GM21447 (cell line): ENCODE results near the gene SKAP2.

Experiments
- ATAC-seq: cut with Tn5 transposase; IDR thresholded peaks from one replicate; pipeline ENCODE4 v1.9.1; 2021; ENCODE audit not compliant: unreplicated experiment

SKAP2 gene, protein sequence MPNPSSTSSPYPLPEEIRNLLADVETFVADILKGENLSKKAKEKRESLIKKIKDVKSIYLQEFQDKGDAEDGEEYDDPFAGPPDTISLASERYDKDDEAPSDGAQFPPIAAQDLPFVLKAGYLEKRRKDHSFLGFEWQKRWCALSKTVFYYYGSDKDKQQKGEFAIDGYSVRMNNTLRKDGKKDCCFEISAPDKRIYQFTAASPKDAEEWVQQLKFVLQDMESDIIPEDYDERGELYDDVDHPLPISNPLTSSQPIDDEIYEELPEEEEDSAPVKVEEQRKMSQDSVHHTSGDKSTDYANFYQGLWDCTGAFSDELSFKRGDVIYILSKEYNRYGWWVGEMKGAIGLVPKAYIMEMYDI

DNA sequence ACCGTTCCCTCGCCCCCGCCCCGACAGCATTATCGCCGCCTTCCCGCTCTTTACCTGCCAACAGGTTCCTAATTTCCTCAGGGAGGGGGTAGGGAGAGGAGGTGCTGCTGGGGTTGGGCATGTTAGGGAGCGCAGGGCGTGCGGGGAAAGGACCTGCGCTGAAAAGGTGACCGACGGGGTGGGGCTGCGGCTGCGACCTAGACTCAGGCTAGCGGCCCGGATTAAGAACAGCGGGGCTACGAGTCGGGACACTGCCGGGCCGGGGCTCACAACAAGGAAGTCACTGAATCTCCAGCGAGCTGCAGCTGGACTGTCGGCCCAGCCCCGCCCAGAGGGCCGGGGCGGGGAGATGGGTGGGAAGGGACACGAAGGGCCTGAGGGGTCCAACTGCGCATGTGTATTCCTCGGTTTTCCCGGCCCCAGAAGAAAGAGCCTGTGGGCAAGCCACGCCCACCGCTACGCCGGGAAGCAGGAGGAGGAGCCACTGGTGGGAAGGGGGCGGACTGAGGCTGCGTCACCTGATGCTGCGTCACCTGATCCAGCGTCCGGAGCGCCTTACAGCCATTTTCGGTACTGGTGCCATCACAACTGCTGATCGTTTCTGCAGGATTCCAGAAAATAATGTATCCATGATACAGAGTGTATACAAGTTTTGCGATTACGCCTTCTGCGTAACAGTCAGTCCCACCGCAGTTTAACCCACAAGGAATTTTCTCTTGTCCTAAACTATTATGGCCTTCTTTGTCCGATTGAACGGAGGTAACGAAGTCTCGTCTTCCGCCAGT is at the start of gene SKAP2:
SKAP2 (minus strand) TSS at position 282 of the 785 bp plus-strand sequence; CDS start at position 121, 161 bp downstream.
- ATAC-seq: peak; percentile 93

DNA sequence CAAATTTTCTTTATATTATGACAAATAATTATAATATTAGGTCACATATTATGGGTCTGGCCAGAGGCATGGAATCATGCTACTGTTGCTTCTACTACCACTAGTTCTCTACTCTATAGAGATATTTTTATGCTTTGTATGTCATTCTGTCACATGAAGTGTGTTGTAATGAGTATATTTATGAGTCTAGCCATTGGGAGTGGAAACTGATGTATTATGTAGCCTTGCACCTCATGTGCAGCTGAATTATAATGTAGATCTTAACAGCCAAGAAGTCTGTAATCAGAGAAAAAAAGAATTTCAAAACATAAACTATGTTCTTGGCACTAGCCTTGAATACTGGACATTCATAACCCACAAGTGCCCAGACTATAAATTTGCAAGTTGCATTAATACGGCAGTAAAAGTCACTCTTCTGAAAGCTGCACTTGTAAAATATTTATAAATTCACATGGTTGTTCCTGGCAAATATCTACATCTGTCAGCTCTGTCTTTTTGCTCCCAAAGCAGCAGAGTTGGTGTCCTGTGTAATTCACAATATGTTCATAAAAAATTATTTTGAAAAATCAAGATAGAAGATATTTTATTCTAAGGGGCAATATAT is 48.6 kb upstream of the SKAP2 start:
- no peak for ATAC-seq

DNA sequence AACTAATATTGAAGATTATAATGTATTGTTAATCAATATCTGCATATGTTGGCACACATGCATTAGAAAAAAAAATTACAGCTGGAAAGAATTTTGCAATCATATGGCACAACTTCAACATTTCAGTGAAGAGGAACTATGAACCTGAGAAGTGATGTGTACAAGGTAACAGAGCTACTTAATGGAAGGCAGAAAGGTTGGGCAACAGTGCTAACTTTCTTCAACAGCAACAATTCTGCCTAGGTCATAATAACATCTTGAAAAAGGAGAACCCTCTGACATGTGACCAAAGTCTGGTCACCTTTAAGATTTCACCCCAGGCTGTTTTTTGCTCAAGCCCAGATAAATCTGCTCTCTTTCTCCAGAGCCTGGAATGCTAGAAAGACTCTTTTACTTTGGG is 47.9 kb upstream of the SKAP2 start:
- no peak for ATAC-seq

DNA sequence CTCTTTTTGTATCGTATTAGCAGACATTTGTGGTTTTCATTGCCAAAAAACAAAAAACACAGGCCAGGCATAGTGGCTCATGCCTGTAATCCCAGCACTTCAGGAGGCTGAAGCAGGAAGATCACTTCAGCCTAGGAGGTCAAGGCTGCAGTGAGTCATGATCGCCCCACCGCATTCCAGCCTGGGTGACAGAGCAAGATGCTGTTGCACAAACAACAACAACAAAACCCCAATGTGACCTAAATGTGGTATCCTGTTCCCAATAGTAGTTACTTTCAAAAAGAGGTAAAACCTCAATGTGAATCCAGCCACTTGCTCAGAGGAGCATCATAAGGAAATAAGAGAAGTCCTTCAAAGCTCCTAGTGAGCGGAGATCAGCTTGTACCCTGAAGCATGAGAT is 45.8 kb upstream of the SKAP2 start:
- ATAC-seq: no peak

DNA sequence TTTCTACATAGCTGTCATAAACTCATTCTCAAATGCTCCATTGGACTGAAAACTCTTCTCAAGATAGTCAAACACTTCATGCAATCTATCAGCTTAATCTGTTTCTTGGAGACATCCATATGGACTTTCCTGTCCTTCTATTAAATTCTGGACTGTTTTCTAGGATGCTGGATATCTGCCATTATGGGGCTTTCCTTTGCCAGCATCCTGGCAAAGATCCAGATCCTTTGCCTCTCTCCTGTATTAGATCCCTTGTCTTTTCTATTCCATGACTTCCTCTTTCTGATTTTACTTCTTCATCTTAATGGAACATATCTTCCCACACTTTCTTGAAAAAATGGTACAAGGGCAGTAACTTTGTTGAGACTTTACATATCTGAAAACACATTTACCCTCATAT is 35.9 kb upstream of the SKAP2 start:
- no peak for ATAC-seq

DNA sequence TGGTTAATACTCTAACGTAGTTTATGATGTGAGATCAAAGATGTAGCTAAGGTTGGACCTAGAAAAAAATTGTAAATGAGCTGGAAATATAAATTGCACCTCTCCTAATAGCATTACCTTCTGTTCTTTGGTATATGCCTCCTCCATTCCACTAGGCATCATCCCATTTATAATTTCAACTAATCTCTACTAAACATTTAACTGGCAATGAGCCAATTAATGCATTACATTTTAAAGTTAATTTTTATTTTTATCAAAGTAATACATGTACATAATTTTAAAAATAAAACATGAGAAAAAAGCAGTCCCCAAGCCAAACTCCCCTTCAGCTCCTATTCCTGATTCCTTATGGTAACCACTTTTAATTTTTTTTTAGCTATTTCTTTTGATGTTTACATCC is 35.1 kb upstream of the SKAP2 start:
- no peak for ATAC-seq

DNA sequence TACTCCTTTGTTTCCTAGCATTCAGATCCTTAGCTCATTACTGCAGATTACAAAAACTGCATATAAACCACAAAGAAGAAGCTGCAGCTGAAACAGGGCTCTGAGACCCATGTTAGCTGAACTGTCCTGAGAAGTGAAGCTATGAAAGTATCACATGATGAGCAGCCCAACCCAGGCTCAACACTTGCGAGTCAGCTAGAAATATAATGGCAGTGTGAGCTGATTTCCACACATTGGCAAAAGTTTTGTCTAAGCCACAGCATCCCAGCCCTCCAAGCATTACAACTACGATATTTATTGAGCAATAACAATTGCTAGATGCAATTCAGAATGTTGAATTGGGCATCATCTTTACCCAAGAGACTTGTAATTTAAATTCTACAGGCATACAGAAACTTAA is 34.5 kb upstream of the SKAP2 start:
- no peak for ATAC-seq

DNA sequence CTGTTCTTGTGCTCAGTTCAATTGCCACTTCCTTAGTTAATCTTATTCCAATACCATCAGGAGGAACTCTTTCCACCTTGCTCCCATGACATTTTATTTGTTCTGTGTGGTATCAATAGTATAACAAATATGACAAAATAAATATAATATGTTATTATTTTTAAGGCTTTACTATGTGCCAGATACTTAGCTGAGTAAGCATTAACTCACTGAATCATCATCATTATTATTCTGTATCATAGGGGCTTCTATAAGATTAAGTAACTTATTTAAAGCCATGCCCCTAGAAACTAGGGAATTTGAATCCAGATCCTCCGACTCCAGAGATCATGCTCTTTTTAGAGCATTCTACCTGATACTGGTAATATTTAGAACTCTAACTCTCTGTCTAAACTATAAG is 33.5 kb upstream of the SKAP2 start:
- ATAC-seq: no peak

DNA sequence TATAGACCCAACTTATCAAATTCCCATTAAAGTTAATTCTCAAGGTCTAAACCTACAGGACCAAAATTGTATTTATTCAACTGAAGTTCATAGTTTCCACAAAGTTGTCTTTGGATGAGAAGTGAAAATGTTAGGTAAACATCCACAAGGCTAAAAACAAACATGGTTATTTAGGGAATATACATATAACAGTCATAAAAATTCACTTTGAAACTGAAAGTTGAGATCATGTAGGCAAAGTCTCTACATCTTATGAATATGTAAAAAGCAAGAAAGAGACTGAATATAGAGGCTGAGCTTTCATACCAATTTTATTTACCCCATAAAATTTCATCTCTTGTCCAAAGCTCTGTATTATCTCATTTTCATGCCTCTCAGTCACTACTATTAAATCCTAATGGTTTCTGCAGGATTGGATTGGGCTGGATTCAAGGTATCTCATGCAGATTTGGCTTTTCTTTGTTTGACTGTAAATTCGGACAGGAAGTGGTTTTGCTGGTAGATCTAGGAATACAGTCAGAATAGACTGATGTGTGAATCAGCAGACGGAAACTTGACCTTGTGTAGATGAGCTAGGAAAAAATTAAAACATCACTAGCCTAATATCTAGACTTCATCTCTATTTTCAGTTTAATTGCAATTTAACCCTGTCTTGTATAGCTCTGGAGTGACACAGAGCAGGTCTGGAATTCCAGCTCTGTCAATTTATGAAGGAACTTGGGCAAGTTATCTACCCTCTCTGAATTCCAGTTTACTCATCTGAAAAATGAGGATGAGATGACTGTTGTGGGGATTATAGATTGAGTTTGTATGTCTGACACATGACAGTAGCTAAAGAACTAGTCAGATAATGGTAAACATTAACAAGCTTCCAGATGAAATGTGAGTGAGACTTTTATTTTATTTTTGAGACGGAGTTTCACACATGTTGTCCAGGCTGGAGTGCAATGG is 27.3 kb upstream of the SKAP2 start:
- peak; percentile 53 for ATAC-seq

DNA sequence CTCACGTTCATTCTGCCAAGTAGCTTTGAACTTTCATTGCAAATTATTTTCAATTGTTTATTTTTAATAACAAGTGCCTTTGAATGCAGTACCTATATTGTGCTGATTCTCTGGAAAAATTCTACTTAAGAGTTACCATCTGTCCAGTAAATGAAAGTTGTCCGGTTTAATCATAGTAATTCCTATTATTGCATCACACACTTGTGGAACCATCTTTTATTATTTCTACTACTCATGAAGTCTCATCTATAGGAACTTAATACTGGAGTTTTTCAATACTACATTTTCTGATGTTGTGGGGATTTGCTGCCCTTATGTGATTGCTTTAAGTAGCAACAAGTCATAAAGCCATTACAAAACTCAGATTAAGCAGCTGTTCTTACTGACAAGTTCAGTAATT is 16.5 kb upstream of the SKAP2 start:
- ATAC-seq: no peak

DNA sequence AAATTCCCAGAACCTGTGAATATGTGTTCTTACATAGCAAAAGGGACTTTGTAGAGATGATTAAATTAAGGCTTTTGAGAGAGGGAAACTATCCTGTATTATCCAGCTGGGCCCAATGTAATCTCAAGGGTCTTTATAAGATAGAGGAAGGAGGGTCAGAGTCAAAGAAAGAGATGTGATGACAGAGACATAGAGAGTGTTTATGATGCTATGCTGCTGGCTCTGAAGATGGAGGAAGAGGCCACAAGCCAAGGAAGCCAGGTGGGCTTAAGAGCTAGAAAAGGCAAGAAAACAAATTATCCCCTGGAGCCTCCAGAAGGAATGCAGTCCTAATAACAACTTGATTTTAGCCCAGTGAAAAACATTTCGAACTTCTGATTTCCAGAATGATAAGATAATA is 15.3 kb upstream of the SKAP2 start:
- no peak for ATAC-seq

DNA sequence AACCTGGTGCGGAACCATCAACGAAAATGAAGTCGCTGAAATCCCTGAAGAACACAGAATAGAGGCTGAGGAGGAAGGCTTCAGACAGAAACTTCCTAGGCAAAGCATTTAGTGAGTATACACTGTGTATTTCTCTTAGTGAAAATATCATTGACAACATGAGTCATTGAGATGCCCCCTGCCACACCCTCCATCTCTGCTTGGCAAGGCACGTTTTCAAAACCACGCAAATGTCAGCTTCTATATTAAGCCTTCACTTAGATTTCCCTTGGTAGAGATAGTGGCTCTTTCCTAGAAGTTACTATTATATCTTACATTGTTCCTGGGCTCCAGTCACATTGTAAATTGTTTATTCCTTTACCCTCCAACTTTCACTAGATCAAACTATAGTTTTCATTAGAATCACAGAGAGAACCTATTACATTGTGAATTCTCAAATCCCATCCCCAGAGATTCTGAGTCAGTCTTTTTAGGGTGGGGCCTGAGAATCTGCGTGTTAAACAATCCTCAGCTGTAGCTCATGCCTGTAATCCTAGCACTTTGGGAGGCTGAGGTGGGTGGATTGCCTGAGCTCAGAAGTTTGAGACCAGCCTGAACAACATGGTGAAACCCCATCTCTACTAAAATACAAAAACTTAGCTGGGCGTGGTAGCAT is 4.6 kb upstream of the SKAP2 start:
- no peak for ATAC-seq

DNA sequence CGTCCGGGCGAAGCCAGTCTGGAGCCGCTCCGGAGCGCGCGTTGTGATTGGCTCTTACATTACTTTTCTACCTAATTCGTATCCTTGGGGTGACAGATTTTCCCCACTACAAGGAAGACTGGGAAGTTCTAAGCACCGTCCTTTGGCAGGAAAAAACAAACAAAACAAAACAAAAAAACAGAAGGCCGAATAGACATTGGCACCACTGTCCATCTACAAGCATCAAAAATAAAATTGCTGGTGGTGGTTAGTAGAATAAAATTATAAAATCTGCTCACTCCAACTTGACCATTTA is 651 bp upstream of the SKAP2 start:
- peak; percentile 36 for ATAC-seq

DNA sequence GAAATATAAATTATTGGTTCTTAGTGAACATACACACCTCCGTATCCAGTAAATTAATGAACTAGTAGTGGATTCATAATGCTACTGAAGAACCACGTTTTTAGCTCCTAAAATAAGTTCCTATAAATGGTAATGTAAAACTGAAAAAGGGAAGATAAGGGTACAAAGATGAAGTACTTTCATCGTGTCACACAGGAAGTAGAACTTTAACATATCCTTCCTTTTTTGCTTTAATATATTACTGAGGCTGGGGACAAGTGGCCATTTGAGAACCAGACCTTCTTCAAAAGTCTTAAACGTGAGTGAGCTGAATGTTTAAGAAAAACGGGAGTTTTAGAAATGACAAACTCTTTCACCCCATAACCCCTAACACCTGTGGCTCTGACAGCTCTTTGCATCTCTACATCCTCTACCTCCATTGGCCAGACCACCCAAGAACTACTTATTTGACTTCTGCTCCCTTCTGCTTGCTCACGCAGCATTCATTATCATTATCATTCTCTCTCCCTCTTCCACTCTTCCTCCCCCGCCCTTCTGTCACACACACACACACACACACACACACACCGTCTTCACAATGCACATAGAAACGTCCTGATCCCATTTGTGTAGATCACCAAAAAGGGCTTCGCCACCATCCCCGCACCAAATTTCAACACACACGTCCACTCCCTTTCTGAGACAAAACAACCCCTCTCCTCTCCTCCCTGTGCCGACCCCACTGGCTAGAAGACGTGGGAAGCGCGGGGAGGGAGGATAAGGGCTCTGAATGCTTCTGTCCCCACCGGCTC is 677 bp downstream of the SKAP2 start:
- ATAC-seq: peak; percentile 26

DNA sequence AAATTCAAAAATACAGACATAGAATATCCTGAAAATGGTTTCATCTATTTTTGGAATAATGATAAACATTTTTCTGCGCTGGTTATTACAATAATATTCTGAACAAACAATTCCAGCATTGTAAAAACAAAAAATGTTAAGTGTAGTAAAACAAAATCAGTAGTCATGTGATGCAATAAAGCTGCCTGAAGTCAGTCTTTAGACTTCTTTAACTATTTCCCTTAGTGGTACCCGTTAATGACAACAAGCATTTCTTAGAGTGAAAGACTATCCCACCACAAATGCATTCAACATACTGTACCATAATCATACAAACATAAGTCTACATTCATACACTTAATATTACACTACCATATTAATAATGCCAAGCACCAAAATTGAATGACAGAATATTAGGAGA is 1.6 kb downstream of the SKAP2 start:
- no peak for ATAC-seq

DNA sequence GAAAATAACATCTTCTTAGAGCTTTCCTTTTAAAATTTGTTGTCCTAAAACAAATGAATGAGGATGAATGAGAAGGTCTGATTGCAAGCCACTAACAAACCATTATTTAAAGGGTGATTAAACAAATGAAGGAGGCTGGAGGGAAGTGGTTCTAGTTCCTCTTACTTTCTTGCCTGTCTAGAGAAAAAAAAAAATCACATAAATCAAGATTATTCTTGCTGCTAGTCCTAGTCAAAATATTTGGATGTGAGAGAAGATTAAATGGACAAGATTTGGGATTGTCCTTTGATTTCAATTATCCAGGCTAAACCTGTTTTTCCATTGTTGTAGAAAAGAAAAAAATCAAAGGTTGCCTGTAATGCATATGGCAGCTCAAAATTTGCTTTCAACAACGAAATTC is 3.3 kb downstream of the SKAP2 start:
- ATAC-seq: no peak

DNA sequence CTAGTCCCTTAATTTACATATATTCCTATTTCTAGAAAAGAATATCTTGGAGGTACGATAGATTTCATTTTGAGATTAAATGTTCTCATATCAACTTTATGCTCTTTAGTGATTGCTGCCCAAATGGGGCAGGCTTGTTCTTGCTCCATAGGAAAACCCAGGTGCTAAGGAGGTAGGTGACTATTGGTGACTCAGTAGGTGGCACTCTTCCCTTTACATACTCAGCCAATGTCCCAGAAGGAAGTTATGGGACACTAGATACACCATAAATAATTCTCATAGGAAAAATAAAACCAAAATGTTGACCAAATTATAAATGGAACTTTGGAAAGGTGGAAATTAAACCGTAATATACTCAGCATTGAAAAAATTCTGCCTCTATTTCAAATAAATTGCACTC is 4.0 kb downstream of the SKAP2 start:
- ATAC-seq: no peak

DNA sequence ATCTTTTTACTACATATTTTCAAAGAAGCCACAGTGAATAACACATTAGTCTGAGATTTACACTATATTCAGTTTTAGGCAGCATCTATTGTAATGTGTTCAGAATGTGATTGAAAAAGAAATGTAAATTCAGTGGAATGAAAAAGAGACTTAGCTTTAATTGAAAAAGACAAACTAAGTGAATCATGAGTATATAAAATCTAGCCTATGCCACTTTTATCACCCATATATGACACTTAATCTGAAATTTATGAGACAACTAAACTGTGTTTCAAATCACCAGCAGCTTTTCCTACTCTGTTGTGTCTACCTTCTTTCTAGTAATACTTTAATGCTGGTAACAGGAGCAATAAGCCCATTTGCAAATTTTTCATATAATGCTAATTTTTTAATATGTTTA is 4.7 kb downstream of the SKAP2 start:
- ATAC-seq: no peak

DNA sequence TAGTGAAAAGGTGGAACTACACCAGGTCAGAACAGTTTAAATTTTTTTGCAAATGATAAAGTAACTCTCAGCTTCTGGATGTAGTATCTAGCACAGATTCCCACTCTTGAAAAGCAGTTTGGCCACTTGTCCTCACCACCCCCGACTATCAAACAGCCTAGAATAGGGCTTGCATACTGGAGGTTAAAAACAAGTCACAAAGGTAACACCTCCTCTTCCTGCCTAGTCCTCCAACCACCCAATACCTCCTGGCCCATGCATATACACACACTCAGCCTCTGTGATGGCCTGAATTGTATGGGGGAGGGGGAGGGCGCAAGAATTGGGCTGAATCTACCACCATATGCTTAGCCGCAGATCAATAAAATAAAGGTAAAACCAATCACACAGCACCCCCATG is 5.7 kb downstream of the SKAP2 start:
- ATAC-seq: no peak

DNA sequence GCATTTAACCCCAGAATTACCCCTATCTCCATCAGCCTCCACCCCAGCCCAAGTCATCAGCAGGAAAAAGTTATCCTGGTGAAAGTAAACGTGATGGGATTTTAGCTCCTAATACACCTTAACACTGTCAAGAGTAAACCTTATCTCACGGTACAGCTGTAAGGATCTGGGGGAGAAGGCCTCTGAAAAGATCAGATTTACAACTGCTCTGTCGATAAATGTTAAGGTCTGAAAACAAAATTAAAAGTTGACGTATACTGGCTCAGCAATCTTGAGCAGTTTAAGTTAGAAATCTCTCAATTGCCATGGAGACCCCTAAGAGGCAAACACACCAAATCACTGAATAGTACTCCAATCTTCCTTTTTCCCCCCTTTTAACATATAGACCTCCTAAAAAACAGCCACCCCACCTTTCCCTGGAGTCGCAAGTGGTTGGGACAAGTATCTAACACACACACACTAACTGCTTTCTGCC is 6.1 kb downstream of the SKAP2 start:
- no peak for ATAC-seq
